Measurements from ENCODE around the gene PCNX3. TPM values are rescaled to one million over a fixed set of nuclear protein-coding genes. Genes with fewer than 3 reads are reported as not detected.

The PCNX3 gene
- polyA plus RNA-seq, 1 experiment, result 19.7 TPM

- TF ChIP-seq, protein P1, sequence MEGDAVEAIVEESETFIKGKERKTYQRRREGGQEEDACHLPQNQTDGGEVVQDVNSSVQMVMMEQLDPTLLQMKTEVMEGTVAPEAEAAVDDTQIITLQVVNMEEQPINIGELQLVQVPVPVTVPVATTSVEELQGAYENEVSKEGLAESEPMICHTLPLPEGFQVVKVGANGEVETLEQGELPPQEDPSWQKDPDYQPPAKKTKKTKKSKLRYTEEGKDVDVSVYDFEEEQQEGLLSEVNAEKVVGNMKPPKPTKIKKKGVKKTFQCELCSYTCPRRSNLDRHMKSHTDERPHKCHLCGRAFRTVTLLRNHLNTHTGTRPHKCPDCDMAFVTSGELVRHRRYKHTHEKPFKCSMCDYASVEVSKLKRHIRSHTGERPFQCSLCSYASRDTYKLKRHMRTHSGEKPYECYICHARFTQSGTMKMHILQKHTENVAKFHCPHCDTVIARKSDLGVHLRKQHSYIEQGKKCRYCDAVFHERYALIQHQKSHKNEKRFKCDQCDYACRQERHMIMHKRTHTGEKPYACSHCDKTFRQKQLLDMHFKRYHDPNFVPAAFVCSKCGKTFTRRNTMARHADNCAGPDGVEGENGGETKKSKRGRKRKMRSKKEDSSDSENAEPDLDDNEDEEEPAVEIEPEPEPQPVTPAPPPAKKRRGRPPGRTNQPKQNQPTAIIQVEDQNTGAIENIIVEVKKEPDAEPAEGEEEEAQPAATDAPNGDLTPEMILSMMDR (IDR thresholded peaks at IDR 0.05; ENCODE audit: insufficient read depth, low read depth, low read length), result no peak
- no peak for DNase-seq (ENCODE audit: low read depth)
- ChIA-PET CTCF (interaction anchor here (0.7 to 1.4 kb wide), 4 partner anchors 9 to 26 kb away, joined by 3 to 7 read pairs (median 4); no protein-coding TSS in a partner anchor), POLR2A (interaction anchor here (0.6 kb wide), 1 partner anchor 177 kb away, joined by 12 read pairs; no protein-coding TSS in a partner anchor)
- Histone ChIP-seq H3K4me3 (ENCODE audit: low read depth, low read length) (peak overlapping the region; percentile 76), H3K36me3 (ENCODE audit: control insufficient read depth, insufficient read depth, low read length) (peaks cover 39% of the 10 kb centered on the region), H3K27me3 (ENCODE audit: control insufficient read depth, insufficient read depth, low read length) (no peaks in the 10 kb centered on the region)
These were observed 1.0 kb downstream of the PCNX3 start for GRCh38 chr11:65616575-65617001.

- Histone ChIP-seq H3K4me3 (ENCODE audit: low read depth, low read length) (no peak overlapping the region), H3K27me3 (ENCODE audit: control insufficient read depth, insufficient read depth, low read length) (no peaks in the 10 kb centered on the region), H3K36me3 (ENCODE audit: control insufficient read depth, insufficient read depth, low read length) (peaks cover 43% of the 10 kb centered on the region)
- POLR2A ChIA-PET, result interaction anchor here (0.6 kb wide), 1 partner anchor 178 kb away, joined by 12 read pairs; no protein-coding TSS in a partner anchor
- TF ChIP-seq, protein P1 (IDR thresholded peaks at IDR 0.05; ENCODE audit: insufficient read depth, low read depth, low read length), result no peak
- DNase-seq (ENCODE audit: low read depth), result no peak
- CTCF ChIA-PET, result interaction anchor here (0.7 to 1.4 kb wide), 5 partner anchors 9 to 76 kb away, joined by 3 to 7 read pairs (median 3); no protein-coding TSS in a partner anchor
These were observed 1.7 kb downstream of the PCNX3 start for GRCh38 chr11:65617136-65617850.

DNA sequence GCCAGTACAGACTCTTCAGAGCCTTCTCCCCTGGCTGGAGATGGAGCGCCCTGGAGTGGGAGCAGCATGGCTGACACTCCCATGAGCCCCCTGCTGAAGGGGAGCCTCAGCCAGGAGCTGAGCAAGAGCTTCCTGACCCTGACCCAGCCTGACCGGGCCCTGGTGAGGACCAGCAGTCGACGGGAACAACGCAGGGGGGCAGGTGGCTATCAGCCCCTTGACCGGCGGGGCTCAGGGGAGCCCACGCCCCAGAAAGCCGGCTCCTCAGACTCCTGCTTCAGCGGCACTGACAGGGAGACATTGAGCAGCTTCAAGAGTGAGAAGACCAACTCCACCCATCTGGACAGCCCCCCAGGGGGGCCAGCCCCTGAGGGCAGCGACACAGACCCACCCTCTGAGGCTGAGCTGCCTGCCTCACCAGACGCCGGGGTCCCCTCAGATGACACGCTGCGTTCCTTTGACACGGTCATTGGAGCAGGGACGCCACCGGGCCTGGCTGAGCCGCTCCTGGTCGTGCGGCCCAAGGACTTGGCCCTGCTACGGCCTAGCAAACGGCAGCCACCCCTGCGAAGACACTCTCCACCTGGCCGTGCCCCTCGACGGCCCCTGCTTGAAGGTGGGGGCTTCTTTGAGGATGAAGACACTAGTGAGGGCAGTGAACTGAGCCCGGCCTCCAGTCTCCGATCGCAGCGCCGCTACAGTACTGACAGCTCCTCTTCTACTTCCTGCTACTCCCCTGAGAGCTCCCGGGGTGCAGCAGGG, 2.6 kb downstream of the PCNX3 start:
- Histone ChIP-seq H3K27me3 (ENCODE audit: control insufficient read depth, insufficient read depth, low read length) (no peaks in the 10 kb centered on the region), H3K36me3 (ENCODE audit: control insufficient read depth, insufficient read depth, low read length) (peaks cover 44% of the 10 kb centered on the region), H3K4me3 (ENCODE audit: low read depth, low read length) (no peak overlapping the region)
- DNase-seq (ENCODE audit: low read depth), result no peak
- CTCF ChIA-PET, result interaction anchor here (0.8 to 1.2 kb wide), 2 partner anchors 8 to 77 kb away, joined by 3 to 4 read pairs; no protein-coding TSS in a partner anchor
- POLR2A ChIA-PET, result no interaction called here
- TF ChIP-seq, protein P1 (IDR thresholded peaks at IDR 0.05; ENCODE audit: insufficient read depth, low read depth, low read length), result no peak

DNA sequence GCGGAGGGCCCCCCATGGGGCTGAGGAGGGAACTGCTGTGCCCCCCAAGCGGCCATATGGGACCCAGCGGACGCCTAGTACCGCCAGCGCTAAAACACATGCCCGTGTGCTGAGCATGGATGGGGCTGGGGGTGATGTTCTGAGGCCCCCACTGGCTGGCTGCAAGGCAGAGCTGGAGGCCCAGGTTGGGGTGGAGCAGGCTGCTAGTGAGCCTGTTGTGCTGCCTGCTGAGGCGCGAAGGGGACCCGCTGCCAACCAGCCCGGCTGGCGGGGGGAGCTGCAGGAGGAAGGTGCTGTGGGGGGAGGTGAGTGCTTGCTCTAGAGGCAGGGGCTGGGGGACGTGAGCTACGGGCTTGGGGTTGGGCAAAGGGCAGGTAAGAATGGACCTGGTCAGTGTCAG, 3.2 kb downstream of the PCNX3 start:
- Histone ChIP-seq H3K27me3 (ENCODE audit: control insufficient read depth, insufficient read depth, low read length) (no peaks in the 10 kb centered on the region), H3K4me3 (ENCODE audit: low read depth, low read length) (no peak overlapping the region), H3K36me3 (ENCODE audit: control insufficient read depth, insufficient read depth, low read length) (peaks cover 46% of the 10 kb centered on the region)
- ChIA-PET POLR2A (no interaction called here), CTCF (interaction anchor here (1.2 kb wide), 1 partner anchor 7 kb away, joined by 4 read pairs; no protein-coding TSS in a partner anchor)
- TF ChIP-seq, protein P1 (IDR thresholded peaks at IDR 0.05; ENCODE audit: insufficient read depth, low read depth, low read length), result no peak
- no peak for DNase-seq (ENCODE audit: low read depth)
